OCI-LY7 (cell line): ENCODE data around the gene MYNN. TPM values are rescaled to one million over a fixed set of nuclear protein-coding genes. Genes with fewer than 3 reads are reported as not detected.

Experiments used
- BruUV-seq: library from RNA; stranded (reverse); fragments of 400-500 nt; replicated peaks from 2 replicates; lab custom pipeline; 2021; lab: Mats Ljungman, UMichigan
- CTCF ChIA-PET: fragments of 300-600 bp; sonication (Branson Sonifier 250); formaldehyde crosslinking; loops from one replicate; lab custom pipeline; 2022; ENCODE audit warnings: antibody characterized with exemption; ENCODE audit not compliant: unreplicated experiment; lab: Charles Lee
- POLR2A ChIA-PET: fragments of 300-600 bp; sonication (Branson Sonifier 250); formaldehyde crosslinking; loops from one replicate; lab custom pipeline; 2022; ENCODE audit warnings: antibody characterized with exemption; lab: Charles Lee
- DNase-seq: peaks from one replicate; pipeline ENCODE4 v3.0.0-alpha.2; 2015; ENCODE audit warnings: low spot score
- H2AFZ ChIP-seq: fragments of 200-600 bp; sonication (generic), shearing (Covaris generic); 2 replicates; pipeline ENCODE4 v1.6.1; 2014; ENCODE audit warnings: mild to moderate bottlenecking, antibody characterized with exemption, low read length, moderate library complexity
- H3K27ac ChIP-seq: fragments of 200-600 bp; sonication (generic); 2 replicates; pipeline ENCODE4 v1.5.1; 2014; ENCODE audit warnings: mixed run types, low read depth, mild to moderate bottlenecking, moderate library complexity, low read length, inconsistent platforms; ENCODE audit not compliant: poor library complexity, severe bottlenecking
- H3K36me3 ChIP-seq: fragments of 200-600 bp; sonication (generic); 2 replicates; pipeline ENCODE4 v1.6.1; 2014; ENCODE audit warnings: mild to moderate bottlenecking, antibody characterized with exemption, low read length, moderate library complexity, mixed read lengths; ENCODE audit not compliant: insufficient read depth
- H3K4me1 ChIP-seq: fragments of 200-600 bp; sonication (generic); 2 replicates; pipeline ENCODE4 v1.5.1; 2014; ENCODE audit warnings: mild to moderate bottlenecking, low read length; ENCODE audit not compliant: insufficient read depth, poor library complexity, severe bottlenecking
- H3K4me2 ChIP-seq: fragments of 200-600 bp; sonication (generic); 2 replicates; pipeline ENCODE4 v1.6.1; 2014; ENCODE audit warnings: mild to moderate bottlenecking, low read length
- H3K4me3 ChIP-seq: fragments of 200-600 bp; sonication (generic); 2 replicates; pipeline ENCODE4 v1.5.1; 2014; ENCODE audit warnings: mild to moderate bottlenecking, low read depth, low read length; ENCODE audit not compliant: poor library complexity, severe bottlenecking
- H3K79me2 ChIP-seq: fragments of 200-600 bp; sonication (generic); 2 replicates; pipeline ENCODE4 v1.6.1; 2016; ENCODE audit warnings: low read depth, mild to moderate bottlenecking, low read length, moderate library complexity, mixed read lengths; ENCODE audit not compliant: insufficient read depth
- H3K9me2 ChIP-seq: fragments of 200-600 bp; sonication (generic); 2 replicates; pipeline ENCODE4 v1.6.1; 2016; ENCODE audit warnings: mild to moderate bottlenecking, low read length, mixed read lengths; ENCODE audit not compliant: insufficient read depth
- H3K9me3 ChIP-seq: fragments of 200-600 bp; sonication (generic); 2 replicates; pipeline ENCODE4 v1.6.1; 2014; ENCODE audit warnings: mild to moderate bottlenecking, mixed run types, low read length, mixed read lengths
- H4K20me1 ChIP-seq: fragments of 200-600 bp; sonication (generic); 2 replicates; pipeline ENCODE4 v1.6.1; 2014; ENCODE audit warnings: mild to moderate bottlenecking, antibody characterized with exemption, low read length, moderate library complexity, mixed read lengths; ENCODE audit not compliant: insufficient read depth
- EZH2phosphoT487 ChIP-seq: fragments of 200-600 bp; sonication (generic); IDR thresholded peaks from 2 replicates; pipeline ENCODE4 v1.6.1; 2018; ENCODE audit warnings: low read depth, borderline replicate concordance, mild to moderate bottlenecking, mixed run types, antibody characterized with exemption, low read length, moderate library complexity, mixed read lengths
- intact Hi-C: fragments of 100-400 bp; cut with micrococcal nuclease; formaldehyde crosslinking; loops from one replicate; pipeline ENCODE4 v1.10.0; 2022; ENCODE audit not compliant: unreplicated experiment
- total RNA-seq, 2 experiments: library from RNA; depleted of rRNA in 1 of 2; stranded (reverse); fragments of >200 nt in 1 of 2; shearing (Covaris generic) in 1 of 2; gene quantifications; 2 replicates each; pipeline ENCODE4 v1.2.3, GENCODE V29; 2014 to 2022
- TF ChIP-seq, protein P1 (sequence below): fragments of 200-600 bp; sonication (generic); conservative IDR thresholded peaks from 2 replicates; pipeline ENCODE4 v1.5.1; 2014; ENCODE audit warnings: mild to moderate bottlenecking, antibody characterized with exemption, low read length, moderate library complexity, mixed read lengths

The MYNN gene
- total RNA-seq, 2 experiments from 2014 or later: 12.1 to 13.1 TPM

DNA sequence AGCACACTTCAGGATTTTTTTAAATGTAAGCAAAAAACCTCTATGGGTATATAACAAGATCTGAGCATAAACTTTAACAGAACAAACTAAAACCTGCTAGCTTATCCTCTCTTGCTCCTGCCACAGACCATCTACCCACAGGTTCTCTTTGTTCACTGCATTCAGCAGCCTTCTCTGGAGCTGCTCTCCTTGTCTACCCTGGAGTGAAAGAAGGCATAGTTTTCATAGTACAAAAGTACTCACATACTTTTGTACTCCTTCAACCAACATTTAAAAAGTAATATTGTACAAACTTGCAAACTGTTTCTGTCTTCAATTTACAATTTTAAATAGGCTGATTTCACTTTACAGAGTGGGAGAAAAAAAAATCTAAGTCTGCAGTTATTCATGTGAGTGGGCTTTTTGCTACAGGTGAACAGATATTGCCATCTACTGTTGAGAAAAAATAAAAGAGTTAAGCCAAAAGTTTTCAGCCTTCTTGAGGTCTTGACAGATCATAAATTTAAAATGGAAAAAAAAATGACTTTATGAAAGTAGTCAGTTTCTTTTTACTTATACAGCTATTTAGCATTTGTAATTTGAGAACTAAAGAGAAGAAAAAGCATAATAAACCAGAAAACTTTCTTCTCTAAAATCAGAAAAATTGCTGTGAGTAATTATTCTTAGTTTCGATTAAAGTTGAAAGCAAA, 28.7 kb upstream of the MYNN start:
- Histone ChIP-seq H3K4me3 (no peak overlapping the region), H3K36me3 (no peaks in the 10 kb centered on the region), H3K4me2 (no peak overlapping the region), H3K27ac (no peak overlapping the region), H3K9me2 (no peaks in the 10 kb centered on the region), H3K79me2 (no peaks in the 10 kb centered on the region), H3K4me1 (no peaks in the 10 kb centered on the region), H4K20me1 (no peaks in the 10 kb centered on the region), H2AFZ (no peak overlapping the region), H3K9me3 (no peaks in the 10 kb centered on the region)
- peak; percentile 30 for DNase-seq
- TF ChIP-seq, protein P1, sequence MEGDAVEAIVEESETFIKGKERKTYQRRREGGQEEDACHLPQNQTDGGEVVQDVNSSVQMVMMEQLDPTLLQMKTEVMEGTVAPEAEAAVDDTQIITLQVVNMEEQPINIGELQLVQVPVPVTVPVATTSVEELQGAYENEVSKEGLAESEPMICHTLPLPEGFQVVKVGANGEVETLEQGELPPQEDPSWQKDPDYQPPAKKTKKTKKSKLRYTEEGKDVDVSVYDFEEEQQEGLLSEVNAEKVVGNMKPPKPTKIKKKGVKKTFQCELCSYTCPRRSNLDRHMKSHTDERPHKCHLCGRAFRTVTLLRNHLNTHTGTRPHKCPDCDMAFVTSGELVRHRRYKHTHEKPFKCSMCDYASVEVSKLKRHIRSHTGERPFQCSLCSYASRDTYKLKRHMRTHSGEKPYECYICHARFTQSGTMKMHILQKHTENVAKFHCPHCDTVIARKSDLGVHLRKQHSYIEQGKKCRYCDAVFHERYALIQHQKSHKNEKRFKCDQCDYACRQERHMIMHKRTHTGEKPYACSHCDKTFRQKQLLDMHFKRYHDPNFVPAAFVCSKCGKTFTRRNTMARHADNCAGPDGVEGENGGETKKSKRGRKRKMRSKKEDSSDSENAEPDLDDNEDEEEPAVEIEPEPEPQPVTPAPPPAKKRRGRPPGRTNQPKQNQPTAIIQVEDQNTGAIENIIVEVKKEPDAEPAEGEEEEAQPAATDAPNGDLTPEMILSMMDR: peak; percentile 85
- no peak for TF ChIP-seq EZH2phosphoT487
- POLR2A ChIA-PET: interaction anchor here (0.7 to 1.0 kb wide), 3 partner anchors 11 to 558 kb away, joined by 3 read pairs; no protein-coding TSS in a partner anchor
- intact Hi-C loops: loop anchor here (2.0 to 5.0 kb wide), 2 partner anchors 82 to 596 kb away; partner anchors contain the start of gene MECOM
- CTCF ChIA-PET: interaction anchor here (1.0 to 1.1 kb wide), 2 partner anchors 67 to 595 kb away, joined by 3 read pairs; no protein-coding TSS in a partner anchor
- no TSS peak for BruUV-seq

DNA sequence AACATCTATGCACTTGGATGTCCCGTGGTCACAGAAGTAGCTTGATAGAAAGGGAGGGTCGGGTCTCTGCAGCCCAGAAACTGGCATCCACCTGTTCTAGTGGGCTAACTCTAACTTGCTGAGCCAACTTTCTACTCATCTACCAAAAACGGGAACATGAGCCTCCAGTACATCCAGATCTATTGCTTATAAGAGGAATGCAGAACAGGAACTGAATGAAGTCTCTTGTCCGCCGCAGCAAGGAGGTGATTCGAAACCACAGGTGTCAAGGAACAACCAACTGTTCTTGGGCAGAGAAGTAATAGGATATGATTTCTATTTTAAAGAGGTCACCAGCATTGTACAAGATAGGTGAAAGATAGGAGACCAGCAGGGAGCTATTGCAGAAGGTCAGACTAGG, 26.3 kb upstream of the MYNN start:
- no TSS peak for BruUV-seq
- intact Hi-C loops: no loop called here
- Histone ChIP-seq H4K20me1 (no peaks in the 10 kb centered on the region), H3K27ac (no peak overlapping the region), H3K4me1 (no peaks in the 10 kb centered on the region), H3K36me3 (no peaks in the 10 kb centered on the region), H3K9me2 (no peaks in the 10 kb centered on the region), H3K9me3 (no peaks in the 10 kb centered on the region), H3K4me3 (no peak overlapping the region), H3K4me2 (no peak overlapping the region), H2AFZ (no peak overlapping the region), H3K79me2 (no peaks in the 10 kb centered on the region)
- no peak for TF ChIP-seq EZH2phosphoT487
- TF ChIP-seq, protein P1: no peak
- ChIA-PET CTCF (no interaction called here), POLR2A (interaction anchor here (0.6 kb wide), 1 partner anchor 21 kb away, joined by 4 read pairs; no protein-coding TSS in a partner anchor)
- DNase-seq: no peak

DNA sequence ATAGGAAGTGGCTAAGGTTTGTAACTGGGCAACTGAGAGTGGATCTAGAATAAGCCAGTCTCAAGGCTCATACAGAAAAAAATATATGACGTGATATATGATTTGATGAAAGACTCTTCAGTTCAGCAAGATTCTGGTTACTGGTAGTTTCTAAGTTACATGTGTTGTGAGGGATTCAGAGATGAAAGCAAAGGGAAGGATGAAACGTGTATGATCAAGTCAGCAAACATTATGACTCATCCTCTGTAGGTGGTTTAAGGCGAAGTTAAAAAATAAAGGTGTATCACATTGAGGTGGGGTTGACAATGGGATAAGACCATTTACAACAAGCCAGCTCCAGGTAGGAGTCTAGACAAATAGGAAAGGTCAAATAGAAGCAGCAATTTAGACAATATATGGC, 24.5 kb upstream of the MYNN start:
- no peak overlapping the region for H3K4me2 ChIP-seq
- no peaks in the 10 kb centered on the region for H3K4me1 ChIP-seq
- ChIA-PET POLR2A (interaction anchor here (0.8 kb wide), 1 partner anchor 273 kb away, joined by 3 read pairs; no protein-coding TSS in a partner anchor), CTCF (no interaction called here)
- TF ChIP-seq, protein P1: no peak
- no peak for TF ChIP-seq EZH2phosphoT487
- no peaks in the 10 kb centered on the region for H3K9me2 ChIP-seq
- H4K20me1 ChIP-seq: no peaks in the 10 kb centered on the region
- no peak overlapping the region for H3K27ac ChIP-seq
- intact Hi-C loops: no loop called here
- H3K9me3 ChIP-seq: no peaks in the 10 kb centered on the region
- H3K79me2 ChIP-seq: no peaks in the 10 kb centered on the region
- BruUV-seq: no TSS peak
- H3K4me3 ChIP-seq: no peak overlapping the region
- H2AFZ ChIP-seq: no peak overlapping the region
- H3K36me3 ChIP-seq: no peaks in the 10 kb centered on the region
- DNase-seq: no peak
